ENCODE data around the gene CA14. TPM values are rescaled to one million over a fixed set of nuclear protein-coding genes. Genes with fewer than 3 reads are reported as not detected.

Gene CA14
- total and polyA plus RNA-seq, 2 of the 4 experiments (the other 2 are of a cell fraction), result not detected

- Histone ChIP-seq H4K8ac (ENCODE audit: low read depth in 2 of 2, low read length in 2 of 2) (no peak overlapping the region), H2AFZ (replicated peaks; ENCODE audit: low read length, poor library complexity) (no peak overlapping the region), H2BK5ac (ENCODE audit: low read depth, low read length, poor library complexity, severe bottlenecking) (no peak overlapping the region), H3K4ac (ENCODE audit: low read depth, low read length) (no peak overlapping the region), H2BK20ac (ENCODE audit: low read depth, low read length) (no peak overlapping the region), H3K56ac (ENCODE audit: extremely low read depth, insufficient read depth, low read length) (no peak overlapping the region), H3K79me1 (ENCODE audit: low read depth in 1 of 2, low read length in 2 of 2) (peaks cover 9 to 13% of the 10 kb centered on the region in 2 experiments), H3K27me3 (ENCODE audit: control insufficient read depth, insufficient read depth, low read length) (no peaks in the 10 kb centered on the region), H3K9me1 (ENCODE audit: insufficient read depth, low read length) (no peaks in the 10 kb centered on the region), H2AK5ac (ENCODE audit: low read depth, low read length) (no peak overlapping the region), H3K14ac (replicated peaks; ENCODE audit: low read depth, low read length) (no peak overlapping the region), H3K4me1 (ENCODE audit: control insufficient read depth, insufficient read depth, low read length) (no peaks in the 10 kb centered on the region), H3K4me2 (ENCODE audit: low read depth, low read length) (no peak overlapping the region), H4K91ac (ENCODE audit: insufficient read depth, low read depth, low read length) (no peak overlapping the region), H2BK120ac (ENCODE audit: low read depth, low read length) (no peak overlapping the region), H2BK15ac (ENCODE audit: low read depth, low read length) (no peak overlapping the region), H3K27ac (ENCODE audit: insufficient read depth, low read length) (no peak overlapping the region), H3K9ac (ENCODE audit: low read depth, low read length) (no peak overlapping the region), H2AK9ac (replicated peaks; ENCODE audit: low read depth, low read length, poor library complexity) (no peak overlapping the region), H3K4me3 (ENCODE audit: insufficient read depth, low read depth, low read length) (no peak overlapping the region), H3K23ac (ENCODE audit: low read depth, low read length) (no peak overlapping the region), H4K20me1 (ENCODE audit: insufficient read depth, low read length) (no peaks in the 10 kb centered on the region), H3K9me3 (ENCODE audit: control insufficient read depth, insufficient read depth, low read length) (no peaks in the 10 kb centered on the region), H3K18ac (ENCODE audit: low read depth, low read length) (no peak overlapping the region), H4K5ac (ENCODE audit: low read depth, low read length) (no peak overlapping the region), H3K36me3 (ENCODE audit: control insufficient read depth, insufficient read depth, low read length) (peaks cover 25% of the 10 kb centered on the region)
- ATAC-seq (ENCODE audit: low read depth), result no peak
- no peak for TF ChIP-seq SMC3 (IDR thresholded peaks at IDR 0.05; ENCODE audit: low read depth, low read length)
- no peak for TF ChIP-seq MAFK (IDR thresholded peaks at IDR 0.05; ENCODE audit: low read depth, low read length)
- no peak for TF ChIP-seq NFE2L2 (IDR thresholded peaks at IDR 0.05; ENCODE audit: low read depth, low read length)
- TF ChIP-seq BHLHE40 (IDR thresholded peaks at IDR 0.05; ENCODE audit: low read depth, low read length), result no peak
- TF ChIP-seq POLR2A (IDR thresholded peaks at IDR 0.05; ENCODE audit: low read depth, low read length), result no peak
- TF ChIP-seq RCOR1 (IDR thresholded peaks at IDR 0.05; ENCODE audit: insufficient replicate concordance, low read length), result no peak
- TF ChIP-seq MAZ (IDR thresholded peaks at IDR 0.05; ENCODE audit: borderline replicate concordance, low read depth, low read length), result no peak
- no peak for TF ChIP-seq MXI1 (IDR thresholded peaks at IDR 0.05; ENCODE audit: borderline replicate concordance, low read depth, low read length)
- no peak for TF ChIP-seq RFX5 (IDR thresholded peaks at IDR 0.05; ENCODE audit: low read depth, low read length)
- TF ChIP-seq USF2 (IDR thresholded peaks at IDR 0.05; ENCODE audit: low read depth, low read length), result no peak
- TF ChIP-seq FOS (IDR thresholded peaks at IDR 0.05; ENCODE audit: low read depth, low read length), result no peak
- TF ChIP-seq CHD1 (IDR thresholded peaks at IDR 0.05; ENCODE audit: low read depth, low read length), result no peak
- no peak for TF ChIP-seq CEBPB (IDR thresholded peaks at IDR 0.05; ENCODE audit: low read depth, low read length)
- no peak for TF ChIP-seq ELK1 (IDR thresholded peaks at IDR 0.05; ENCODE audit: borderline replicate concordance, low read depth, low read length)
- no peak for TF ChIP-seq CTCF (conservative IDR thresholded peaks at IDR 0.05; ENCODE audit: low read depth, low read length)
- no peak for TF ChIP-seq RAD21 (IDR thresholded peaks at IDR 0.05; ENCODE audit: low read length)
- no TSS peak for BruUV-seq (replicated peaks)
- no CpG with 5 or more reads among the region's 1 CpG for WGBS, 2 experiments (ENCODE audit: extremely low coverage in 2 of 2, insufficient read length in 1 of 2)
- DNase-seq, result no peak
- dilution Hi-C loops (cut with HindIII; ENCODE audit: low sequenced_read_pairs, unreplicated experiment) (no loop called here), in situ Hi-C loops (cut with MboI; ENCODE audit: low sequenced_read_pairs) (no loop called here), intact Hi-C loops (cut with micrococcal nuclease) (no loop called here)
- ChIA-PET CTCF (no interaction called here), POLR2A (ENCODE audit: unreplicated experiment) (interaction anchor here (0.9 kb wide), 1 partner anchor 8 kb away, joined by 3 read pairs; no protein-coding TSS in a partner anchor)
Observed at GRCh38 chr1:150225546-150225945, 32.0 kb upstream of the CA14 start.
